Activated T-helper 2 cell treated with anti-CD3 and anti-CD28 coated beads, Interferon-gamma antibody, Interleukin-2, Interleukin-4, amounts not matched to agents 10 μg/mL and 5 μg/mL and 100 μg/mL, durations not matched to agents 14 hours and 24 hours and 36 hours (primary cell): Measurements from ENCODE around the gene ILK. TPM values are rescaled to one million over a fixed set of nuclear protein-coding genes. Genes with fewer than 3 reads are reported as not detected.

Experiments
- DNase-seq: peaks from one replicate; pipeline ENCODE4 v3.0.0; 2021; ENCODE audit warnings: low spot score
- H3K27ac Mint-ChIP-seq: one replicate; pipeline ENCODE4 v1.8.0; 2021; ENCODE audit warnings: mixed read lengths
- H3K27me3 Mint-ChIP-seq: one replicate; pipeline ENCODE4 v1.8.0; 2021; ENCODE audit warnings: low read depth, mixed read lengths
- H3K36me3 Mint-ChIP-seq: one replicate; pipeline ENCODE4 v1.8.0; 2021; ENCODE audit warnings: low read depth, mixed read lengths
- H3K4me1 Mint-ChIP-seq: one replicate; pipeline ENCODE4 v1.8.0; 2021; ENCODE audit warnings: low read depth, mixed read lengths
- H3K4me3 Mint-ChIP-seq: one replicate; pipeline ENCODE4 v1.8.0; 2021; ENCODE audit warnings: low read depth, mild to moderate bottlenecking, moderate library complexity, mixed read lengths
- H3K9me3 Mint-ChIP-seq: one replicate; pipeline ENCODE4 v1.8.0; 2021; ENCODE audit warnings: mixed read lengths
- intact Hi-C: fragments of 100-400 bp; cut with micrococcal nuclease; formaldehyde crosslinking; loops from one replicate; pipeline ENCODE4 v1.15.1; 2023
- total RNA-seq: library from RNA; stranded (reverse); gene quantifications from 2 replicates; pipeline ENCODE4 v1.2.3, GENCODE V29; 2022

The ILK gene
- total RNA-seq, 1 donor from 2014 or later: 99.5 TPM

GRCh38 chr11:6633422-6634408 lies 30.1 kb downstream of the ILK start:
- H3K9me3 Mint-ChIP-seq: no peaks in the 10 kb centered on the region
- intact Hi-C loops: no loop called here
- no peaks in the 10 kb centered on the region for H3K36me3 Mint-ChIP-seq
- no peaks in the 10 kb centered on the region for H3K27me3 Mint-ChIP-seq
- no peak for DNase-seq
- H3K4me1 Mint-ChIP-seq: no peaks in the 10 kb centered on the region
- no peak overlapping the region for H3K4me3 Mint-ChIP-seq
- H3K27ac Mint-ChIP-seq: no peak overlapping the region

- Mint-ChIP-seq H3K27ac (no peak overlapping the region), H3K4me1 (peaks cover 5% of the 10 kb centered on the region), H3K36me3 (no peaks in the 10 kb centered on the region), H3K27me3 (no peaks in the 10 kb centered on the region), H3K4me3 (no peak overlapping the region), H3K9me3 (no peaks in the 10 kb centered on the region)
- no peak for DNase-seq
- intact Hi-C loops: no loop called here
Measured at GRCh38 chr11:6634534-6634933, 31.0 kb downstream of the ILK start.

GRCh38 chr11:6635082-6635932 lies 31.7 kb downstream of the ILK start:
- Mint-ChIP-seq H3K9me3 (no peaks in the 10 kb centered on the region), H3K27me3 (no peaks in the 10 kb centered on the region), H3K4me1 (peaks cover 7% of the 10 kb centered on the region), H3K4me3 (no peak overlapping the region), H3K27ac (no peak overlapping the region), H3K36me3 (no peaks in the 10 kb centered on the region)
- intact Hi-C loops: no loop called here
- DNase-seq: no peak

GRCh38 chr11:6636480-6636879 lies 32.9 kb downstream of the ILK start:
- Mint-ChIP-seq H3K27ac (no peak overlapping the region), H3K4me1 (peaks cover 7% of the 10 kb centered on the region), H3K4me3 (no peak overlapping the region), H3K9me3 (no peaks in the 10 kb centered on the region), H3K27me3 (no peaks in the 10 kb centered on the region), H3K36me3 (no peaks in the 10 kb centered on the region)
- DNase-seq: no peak
- intact Hi-C loops: no loop called here

- H3K27ac Mint-ChIP-seq: no peak overlapping the region
- intact Hi-C loops: no loop called here
Measured at GRCh38 chr11:6637871-6638270, 34.3 kb downstream of the ILK start.

GRCh38 chr11:6638429-6638828 lies 34.9 kb downstream of the ILK start:
- H3K36me3 Mint-ChIP-seq: no peaks in the 10 kb centered on the region
- no peaks in the 10 kb centered on the region for H3K27me3 Mint-ChIP-seq
- peaks cover 7% of the 10 kb centered on the region for H3K4me1 Mint-ChIP-seq
- no peak overlapping the region for H3K27ac Mint-ChIP-seq
- H3K4me3 Mint-ChIP-seq: no peak overlapping the region
- intact Hi-C loops: no loop called here
- H3K9me3 Mint-ChIP-seq: no peaks in the 10 kb centered on the region
- no peak for DNase-seq

More at GRCh38 chr11:6637871-6638270, 34.3 kb downstream of the ILK start:
- H3K4me1 Mint-ChIP-seq: peaks cover 7% of the 10 kb centered on the region
- H3K27me3 Mint-ChIP-seq: no peaks in the 10 kb centered on the region
- H3K4me3 Mint-ChIP-seq: no peak overlapping the region
- no peaks in the 10 kb centered on the region for H3K36me3 Mint-ChIP-seq
- H3K9me3 Mint-ChIP-seq: no peaks in the 10 kb centered on the region
- DNase-seq: no peak

- Mint-ChIP-seq H3K4me1 (peaks cover 7% of the 10 kb centered on the region), H3K27me3 (no peaks in the 10 kb centered on the region), H3K36me3 (no peaks in the 10 kb centered on the region), H3K4me3 (no peak overlapping the region), H3K9me3 (no peaks in the 10 kb centered on the region), H3K27ac (no peak overlapping the region)
- intact Hi-C loops: no loop called here
- no peak for DNase-seq
Measured at GRCh38 chr11:6640036-6640984, 36.7 kb downstream of the ILK start.

- Mint-ChIP-seq H3K4me1 (peaks cover 10% of the 10 kb centered on the region), H3K27ac (no peak overlapping the region), H3K27me3 (no peaks in the 10 kb centered on the region), H3K36me3 (no peaks in the 10 kb centered on the region), H3K4me3 (no peak overlapping the region), H3K9me3 (no peaks in the 10 kb centered on the region)
- no peak for DNase-seq
- intact Hi-C loops: no loop called here
Measured at GRCh38 chr11:6640985-6641701, 37.6 kb downstream of the ILK start.

- intact Hi-C loops: no loop called here
- no peaks in the 10 kb centered on the region for H3K36me3 Mint-ChIP-seq
- H3K9me3 Mint-ChIP-seq: no peaks in the 10 kb centered on the region
- H3K27me3 Mint-ChIP-seq: no peaks in the 10 kb centered on the region
- no peak for DNase-seq
- H3K27ac Mint-ChIP-seq: no peak overlapping the region
- H3K4me1 Mint-ChIP-seq: peaks cover 10% of the 10 kb centered on the region
- no peak overlapping the region for H3K4me3 Mint-ChIP-seq
Measured at GRCh38 chr11:6642957-6643356, 39.4 kb downstream of the ILK start.

- Mint-ChIP-seq H3K4me1 (peaks cover 3% of the 10 kb centered on the region), H3K27me3 (no peaks in the 10 kb centered on the region), H3K4me3 (no peak overlapping the region), H3K27ac (no peak overlapping the region), H3K9me3 (no peaks in the 10 kb centered on the region), H3K36me3 (no peaks in the 10 kb centered on the region)
- DNase-seq: no peak
- intact Hi-C loops: no loop called here
Measured at GRCh38 chr11:6646071-6646470, 42.5 kb downstream of the ILK start.

GRCh38 chr11:6646576-6646917 lies 43.0 kb downstream of the ILK start:
- intact Hi-C loops: no loop called here
- Mint-ChIP-seq H3K36me3 (no peaks in the 10 kb centered on the region), H3K27ac (no peak overlapping the region), H3K27me3 (no peaks in the 10 kb centered on the region), H3K9me3 (no peaks in the 10 kb centered on the region), H3K4me3 (no peak overlapping the region), H3K4me1 (peaks cover 3% of the 10 kb centered on the region)
- no peak for DNase-seq
